ELF-1 (cell line): ENCODE measurements around the gene IKZF1.

ENCODE experiments used
- DNase-seq: peaks from one replicate; pipeline ENCODE4 v3.0.0-alpha.2; 2016; ENCODE audit warnings: low read depth, low spot score

IKZF1 gene

DNA sequence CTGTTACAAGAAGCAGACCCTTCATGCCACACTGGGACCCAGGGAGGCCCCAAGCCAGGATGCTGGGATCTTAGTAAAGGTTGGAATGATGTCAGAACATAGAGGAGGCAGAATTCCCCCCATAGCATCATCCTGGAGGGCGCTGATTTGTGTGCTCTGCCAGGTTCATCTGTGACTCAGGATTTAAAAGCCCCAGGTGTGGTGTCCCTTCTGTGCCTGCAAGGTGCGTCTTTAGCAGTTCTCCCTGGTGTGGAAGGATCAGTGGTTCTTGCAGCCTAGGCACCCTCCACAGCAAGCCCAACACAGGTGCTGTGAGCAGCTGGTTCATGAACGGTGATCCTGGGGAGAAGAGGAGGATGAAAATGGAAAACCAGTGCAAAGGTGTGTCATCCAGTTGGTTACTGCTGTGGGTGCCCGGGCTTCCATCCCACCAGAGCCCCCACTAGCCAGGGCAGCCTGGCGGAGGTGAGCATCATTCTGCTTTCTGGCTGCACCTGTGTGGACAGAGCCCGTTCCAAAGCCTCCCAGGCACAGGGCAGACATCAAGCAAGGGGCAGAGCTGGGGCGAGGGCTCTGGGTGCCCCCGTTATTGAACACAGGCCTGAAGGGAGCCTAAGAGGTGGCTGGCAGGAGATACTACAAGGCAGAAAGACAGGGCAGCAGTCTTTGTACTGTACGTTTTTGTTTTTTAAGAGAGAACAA is 49.5 kb downstream of the IKZF1 start:
- DNase-seq = no peak

DNA sequence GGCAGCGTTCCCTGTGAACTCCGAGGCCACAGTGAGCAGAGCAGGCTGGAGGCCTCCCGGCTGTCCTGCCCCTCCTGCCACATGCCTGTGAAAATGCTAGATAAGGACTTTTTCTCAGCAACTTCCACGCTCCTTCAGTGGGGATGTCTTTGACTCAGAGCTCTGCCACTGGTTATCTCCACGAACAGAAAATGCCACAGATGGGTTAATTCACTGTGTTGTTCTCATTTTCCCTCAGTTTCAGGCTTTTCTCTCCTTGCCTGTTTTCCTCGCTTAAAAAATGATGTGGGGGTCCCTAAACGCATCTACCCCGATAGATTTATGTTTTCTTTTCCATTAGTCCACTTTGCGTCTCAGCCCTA is 51.3 kb downstream of the IKZF1 start:
- DNase-seq = peak; percentile 40

- DNase-seq = no peak
Observed at GRCh38 chr7:50356212-50356944, 51.9 kb downstream of the IKZF1 start.

GRCh38 chr7:50356945-50357268 is 52.4 kb downstream of the IKZF1 start:
- DNase-seq = no peak

GRCh38 chr7:50357426-50357825 is 52.9 kb downstream of the IKZF1 start:
- no peak for DNase-seq

GRCh38 chr7:50358041-50358705 is 53.7 kb downstream of the IKZF1 start:
- no peak for DNase-seq

GRCh38 chr7:50358779-50359178 is 54.3 kb downstream of the IKZF1 start:
- no peak for DNase-seq

DNA sequence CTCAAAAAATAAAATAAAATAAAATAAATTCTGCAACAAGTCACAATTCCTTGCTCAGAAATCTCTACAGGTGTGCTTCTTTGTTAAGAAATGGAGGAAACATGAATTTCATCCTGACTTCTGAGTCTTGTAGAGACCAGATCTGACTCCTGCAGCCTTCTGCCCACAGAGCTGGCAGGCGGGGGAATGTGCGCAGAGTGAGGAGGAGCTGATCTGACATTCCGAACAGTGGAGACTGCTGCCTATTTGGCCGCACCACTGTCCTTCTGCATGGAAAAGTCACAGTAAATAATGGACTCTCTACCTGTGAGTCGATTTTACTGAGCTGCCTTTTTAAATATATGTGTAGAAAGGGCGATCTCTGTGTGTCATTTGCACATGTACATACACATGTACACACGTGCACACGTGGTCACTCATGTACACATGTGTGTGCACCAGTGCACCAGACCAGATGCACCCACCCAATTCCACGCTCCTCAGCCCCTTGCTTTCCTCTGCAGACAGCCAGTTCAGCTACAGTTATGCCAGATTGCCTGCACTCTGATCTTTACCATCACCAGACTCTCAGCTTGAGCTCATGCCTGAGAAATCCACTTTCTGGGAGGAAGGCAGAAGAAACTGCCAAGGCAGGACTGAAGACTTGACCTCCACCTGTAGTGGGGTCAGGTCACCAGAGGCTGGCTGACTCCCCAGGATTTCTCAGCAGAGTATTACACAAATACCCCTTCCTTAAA is 54.9 kb downstream of the IKZF1 start:
- no peak for DNase-seq

DNA sequence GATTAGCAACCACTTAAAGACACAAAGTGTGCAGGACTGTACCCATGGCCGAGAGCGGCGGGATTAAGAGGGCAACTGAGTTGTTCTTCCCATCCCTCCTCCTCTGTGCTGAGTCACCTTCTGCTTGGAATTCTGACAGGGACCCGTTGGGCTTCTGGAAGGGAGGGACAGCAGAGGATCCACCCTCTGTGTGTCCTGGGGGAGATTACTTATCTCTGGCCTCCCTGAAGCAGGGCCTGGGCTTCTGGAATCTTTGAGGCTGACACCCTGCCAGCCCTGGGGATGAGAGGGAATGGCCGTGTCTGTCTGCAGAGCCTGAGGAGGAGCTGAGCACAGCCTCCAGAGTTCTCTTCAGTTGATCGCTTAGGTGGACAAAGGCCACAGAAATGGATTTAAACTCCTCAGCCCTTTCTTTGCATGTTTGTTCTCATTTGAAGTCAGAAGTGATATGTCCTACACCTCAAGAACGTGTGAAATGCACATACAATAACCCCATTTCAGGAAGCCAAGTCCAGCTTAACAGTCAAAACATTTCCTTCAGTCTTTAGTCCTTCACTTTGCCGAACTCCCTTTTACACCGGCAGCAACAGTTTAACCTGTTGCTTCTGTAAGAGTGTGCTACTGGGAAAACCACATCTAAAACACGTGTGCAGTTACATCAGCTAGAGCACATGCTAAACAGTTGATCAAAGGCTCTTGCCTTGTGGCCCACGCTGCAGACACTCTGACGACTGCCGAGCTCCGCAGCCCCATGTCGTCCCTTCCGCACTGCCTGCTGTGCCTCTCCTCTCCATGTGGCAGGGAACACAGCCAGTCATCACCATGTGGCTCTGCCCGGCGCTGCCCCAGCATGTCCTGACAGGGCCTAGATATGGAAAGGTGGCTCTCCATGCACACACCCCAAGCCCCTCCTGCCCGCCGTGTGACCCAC is 55.7 kb downstream of the IKZF1 start:
- DNase-seq = peak; percentile 89

GRCh38 chr7:50362142-50362541 is 57.6 kb downstream of the IKZF1 start:
- DNase-seq = no peak

- DNase-seq = no peak
Observed at GRCh38 chr7:50362712-50363282, 58.3 kb downstream of the IKZF1 start.

- DNase-seq = no peak
Observed at GRCh38 chr7:50363327-50364060, 59.0 kb downstream of the IKZF1 start.

- DNase-seq = no peak
Observed at GRCh38 chr7:50364645-50365044, 60.1 kb downstream of the IKZF1 start.

DNA sequence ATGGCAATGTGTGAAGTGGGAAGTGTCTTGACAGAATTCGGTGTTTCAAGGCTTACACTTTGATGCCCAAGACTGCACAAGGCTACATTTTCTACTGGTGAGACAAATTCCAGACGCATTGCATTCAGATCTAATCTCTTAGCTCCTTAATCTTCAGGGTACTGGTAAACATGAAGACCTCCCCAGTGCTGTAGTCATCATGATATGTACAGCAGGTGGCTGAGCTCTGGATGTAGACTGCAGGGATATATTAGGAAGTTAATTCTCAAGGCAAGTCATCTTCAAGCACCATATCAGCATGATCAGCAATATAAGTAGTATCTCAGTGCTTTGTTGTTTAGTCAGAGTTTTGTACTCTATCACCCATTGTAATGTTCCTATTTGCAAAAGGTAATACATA is 61.8 kb downstream of the IKZF1 start:
- no peak for DNase-seq

DNA sequence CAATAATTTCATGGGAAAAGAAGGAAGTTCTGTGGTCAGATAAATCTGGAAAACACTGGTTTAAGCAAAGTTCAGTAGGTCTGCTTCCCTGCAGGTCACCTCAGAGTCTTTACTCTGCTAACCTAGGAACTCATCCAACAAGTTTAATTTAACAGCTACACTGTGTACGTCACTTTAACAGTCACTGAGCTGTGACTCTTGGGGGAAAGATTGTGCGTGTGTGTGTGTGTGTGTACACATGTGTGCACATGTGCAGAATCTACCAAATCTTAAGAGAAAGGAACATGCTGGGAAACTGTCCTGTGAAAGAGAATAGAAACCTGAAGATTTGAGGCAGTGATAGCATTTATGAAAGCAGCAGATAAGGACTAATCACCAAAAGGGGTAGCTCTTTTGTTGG is 62.6 kb downstream of the IKZF1 start:
- no peak for DNase-seq

- DNase-seq = no peak
Observed at GRCh38 chr7:50367570-50367969, 63.1 kb downstream of the IKZF1 start.

GRCh38 chr7:50368366-50368765 is 63.9 kb downstream of the IKZF1 start:
- DNase-seq = no peak

- DNase-seq = peak; percentile 71
Observed at GRCh38 chr7:50369143-50370026, 64.9 kb downstream of the IKZF1 start.

DNA sequence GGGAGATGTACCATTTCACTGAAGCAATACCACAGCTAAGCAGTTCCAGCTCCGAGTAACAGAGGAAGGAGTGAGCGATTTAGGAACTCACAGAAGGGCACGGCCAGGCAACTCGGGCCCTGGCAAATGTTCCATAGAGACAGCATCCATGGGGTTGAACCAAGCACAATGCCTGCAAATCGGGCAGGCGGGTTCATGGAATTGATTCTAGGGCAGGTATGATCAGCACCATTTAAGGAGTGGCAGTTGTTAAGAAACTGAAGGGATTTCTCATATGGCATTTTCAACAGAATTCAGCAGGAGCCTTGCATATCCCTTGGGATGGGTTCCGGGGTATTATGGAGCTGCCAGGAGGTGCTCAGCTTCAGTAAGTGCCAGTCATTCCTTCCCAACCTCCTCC is 66.4 kb downstream of the IKZF1 start:
- no peak for DNase-seq
